Tibial nerve (tissue), 4 donors: Measurements from ENCODE around the gene ATOSA. TPM values are rescaled to one million over a fixed set of nuclear protein-coding genes. Genes with fewer than 3 reads are reported as not detected.
A peak's percentile ranks its signal among the peaks of the same experiment; 100 is the strongest.

Experiments
- DNase-seq, 2 donors: peaks; one replicate each; pipeline ENCODE4 v3.0.0-alpha.2; 2019; ENCODE audit warnings: low spot score in 2 of 2
- H3K27ac ChIP-seq, 4 donors: fragments of 200-600 bp; sonication (generic) in 3 of 4; one replicate each; pipeline ENCODE4 v1.5.1; 2017 to 2019; ENCODE audit warnings: mild to moderate bottlenecking in 1 of 4
- H3K27me3 ChIP-seq, 2 donors: fragments of 200-600 bp; sonication (generic) in 1 of 2; one replicate each; pipeline versions ENCODE4 v1.5.1 to v1.6.0; 2017 to 2019
- H3K36me3 ChIP-seq, 3 donors: fragments of 200-600 bp; sonication (generic); one replicate each; pipeline ENCODE4 v1.5.1; 2018 to 2019
- H3K4me1 ChIP-seq, 4 donors: fragments of 200-600 bp; sonication (generic) in 3 of 4; one replicate each; pipeline ENCODE4 v1.5.1; 2017 to 2019
- H3K4me3 ChIP-seq, 4 donors: fragments of 200-600 bp; sonication (generic) in 3 of 4; one replicate each; pipeline ENCODE4 v1.5.1; 2017 to 2019; ENCODE audit warnings: mild to moderate bottlenecking in 1 of 4, moderate library complexity in 1 of 4
- H3K9me3 ChIP-seq, 4 donors: fragments of 200-600 bp; sonication (generic) in 3 of 4; one replicate each; pipeline ENCODE4 v1.5.1; 2017 to 2019
- EP300 ChIP-seq, 2 donors: sonication (generic); formaldehyde crosslinking; IDR thresholded peaks; one replicate each; pipeline ENCODE4 v1.6.1; 2017; ENCODE audit warnings: antibody characterized with exemption in 2 of 2, mild to moderate bottlenecking in 1 of 2
- POLR2A ChIP-seq, 2 donors: fragments of 450-650 bp; IDR thresholded peaks; one replicate each; pipeline ENCODE4 v1.6.1; 2017; ENCODE audit warnings: antibody characterized with exemption in 2 of 2, mild to moderate bottlenecking in 2 of 2, moderate library complexity in 2 of 2
- WGBS, 2 donors: methylation state at CpG; one replicate each; pipeline ENCODE4 v1.1.5; 2018; 5-methylcytosine and 5-hydroxymethylcytosine counted together
- total RNA-seq, 4 donors: library from RNA; depleted of rRNA; stranded (reverse); fragments of >200 nt; gene quantifications; one replicate each; pipeline ENCODE4 v1.1.0, GENCODE V29; 2016
- TF ChIP-seq, protein P1 (sequence below), 5 experiments: fragments of 200-600 bp in 3 of 5; fragments of 450-650 bp in 2 of 5; sonication (generic) in 3 of 5; IDR thresholded peaks; one replicate each; pipeline ENCODE4 v1.5.1; 2016 to 2019; ENCODE audit warnings: antibody characterized with exemption in 5 of 5, mild to moderate bottlenecking in 3 of 5, moderate library complexity in 2 of 5

ATOSA gene
- total RNA-seq, 4 donors from 2014 or later: 64.5 to 98.8 (median 88.5) TPM

DNA sequence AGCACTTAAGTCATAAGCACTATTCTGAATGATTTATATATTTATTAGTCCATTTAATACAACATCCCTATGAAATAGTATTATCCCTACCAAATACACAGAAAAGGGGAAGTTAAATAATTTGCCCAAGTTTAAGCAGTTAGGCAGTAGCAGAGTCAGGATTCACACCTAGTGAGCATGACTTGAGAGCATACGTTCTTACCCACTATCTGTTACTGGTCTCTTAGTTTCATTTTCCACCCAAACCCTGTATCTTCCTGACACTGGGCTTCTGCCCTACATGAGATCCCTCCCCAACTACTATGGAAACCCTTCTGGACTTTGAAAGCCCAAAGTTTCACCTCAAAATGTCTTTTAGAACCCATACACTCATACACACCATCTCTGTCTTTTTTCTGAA, 4.4 kb upstream of the ATOSA start:
- H3K27ac ChIP-seq: no peak overlapping the region
- no peak for DNase-seq
- no peaks in the 10 kb centered on the region for H3K36me3 ChIP-seq
- H3K27me3 ChIP-seq: no peaks in the 10 kb centered on the region
- no peaks in the 10 kb centered on the region for H3K9me3 ChIP-seq
- TF ChIP-seq EP300 (IDR thresholded peaks at IDR 0.05): no peak
- TF ChIP-seq POLR2A (IDR thresholded peaks at IDR 0.05): no peak
- TF ChIP-seq, protein P1, sequence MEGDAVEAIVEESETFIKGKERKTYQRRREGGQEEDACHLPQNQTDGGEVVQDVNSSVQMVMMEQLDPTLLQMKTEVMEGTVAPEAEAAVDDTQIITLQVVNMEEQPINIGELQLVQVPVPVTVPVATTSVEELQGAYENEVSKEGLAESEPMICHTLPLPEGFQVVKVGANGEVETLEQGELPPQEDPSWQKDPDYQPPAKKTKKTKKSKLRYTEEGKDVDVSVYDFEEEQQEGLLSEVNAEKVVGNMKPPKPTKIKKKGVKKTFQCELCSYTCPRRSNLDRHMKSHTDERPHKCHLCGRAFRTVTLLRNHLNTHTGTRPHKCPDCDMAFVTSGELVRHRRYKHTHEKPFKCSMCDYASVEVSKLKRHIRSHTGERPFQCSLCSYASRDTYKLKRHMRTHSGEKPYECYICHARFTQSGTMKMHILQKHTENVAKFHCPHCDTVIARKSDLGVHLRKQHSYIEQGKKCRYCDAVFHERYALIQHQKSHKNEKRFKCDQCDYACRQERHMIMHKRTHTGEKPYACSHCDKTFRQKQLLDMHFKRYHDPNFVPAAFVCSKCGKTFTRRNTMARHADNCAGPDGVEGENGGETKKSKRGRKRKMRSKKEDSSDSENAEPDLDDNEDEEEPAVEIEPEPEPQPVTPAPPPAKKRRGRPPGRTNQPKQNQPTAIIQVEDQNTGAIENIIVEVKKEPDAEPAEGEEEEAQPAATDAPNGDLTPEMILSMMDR (IDR thresholded peaks at IDR 0.05): no peak
- 40 to 54% methylated on average over 1 of the region's 1 CpG for WGBS, 2 donors
- H3K4me1 ChIP-seq: peaks cover 0 to 10% (median 0%) of the 10 kb centered on the region in 4 donors
- no peak overlapping the region for H3K4me3 ChIP-seq

DNA sequence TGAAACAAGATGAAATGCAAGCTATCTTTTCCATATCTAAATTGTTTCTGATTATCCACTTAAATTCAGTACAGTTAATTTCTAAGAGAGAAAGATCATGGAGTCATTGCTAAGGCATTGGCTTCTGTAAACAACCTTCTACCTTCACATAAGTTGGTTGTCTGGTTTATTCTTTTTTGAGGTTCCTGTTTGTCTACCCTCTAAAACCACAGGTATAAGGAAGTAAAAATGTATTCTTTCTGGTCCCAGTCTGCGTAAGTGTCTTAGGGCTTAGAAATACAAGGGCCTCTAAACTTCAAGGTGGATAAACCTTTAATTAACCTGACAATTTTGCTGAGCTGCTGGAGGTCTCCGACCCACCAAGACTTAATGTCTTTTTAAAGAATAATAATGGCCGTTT, 3.6 kb upstream of the ATOSA start:
- TF ChIP-seq EP300 (IDR thresholded peaks at IDR 0.05) (no peak), POLR2A (IDR thresholded peaks at IDR 0.05) (no peak)
- TF ChIP-seq, protein P1 (IDR thresholded peaks at IDR 0.05): no peak
- Histone ChIP-seq H3K27ac (peak overlapping the region in 1 of 4 donors; percentile 61), H3K27me3 (no peaks in the 10 kb centered on the region), H3K4me1 (peaks cover 0 to 10% (median 1%) of the 10 kb centered on the region in 4 donors), H3K9me3 (no peaks in the 10 kb centered on the region), H3K4me3 (no peak overlapping the region), H3K36me3 (no peaks in the 10 kb centered on the region)
- WGBS, 2 donors: 77 to 82% methylated on average over 3 of the region's 3 CpGs
- no peak for DNase-seq

DNA sequence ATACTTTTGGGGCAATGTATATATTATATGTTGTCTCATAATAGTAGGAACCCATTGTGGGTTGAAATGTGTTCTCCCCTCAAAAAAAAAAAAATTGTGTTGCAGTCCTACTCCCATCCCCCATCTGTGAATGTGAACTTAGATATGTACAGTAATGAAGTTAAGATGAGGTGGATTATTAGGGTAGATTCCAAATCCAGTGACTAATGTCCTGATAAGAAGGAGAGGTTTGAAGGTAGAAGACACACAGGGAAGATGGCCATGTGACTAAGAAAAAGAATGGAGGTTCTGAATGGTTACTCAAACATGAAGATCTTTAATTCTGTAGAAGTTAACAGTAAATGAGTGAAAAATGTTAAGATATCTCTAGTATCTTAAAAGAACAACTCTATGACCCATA, 3.0 kb upstream of the ATOSA start:
- Histone ChIP-seq H3K9me3 (no peaks in the 10 kb centered on the region), H3K4me3 (no peak overlapping the region), H3K36me3 (no peaks in the 10 kb centered on the region), H3K4me1 (peaks cover 0 to 16% (median 2%) of the 10 kb centered on the region in 4 donors), H3K27ac (no peak overlapping the region), H3K27me3 (no peaks in the 10 kb centered on the region)
- TF ChIP-seq POLR2A (IDR thresholded peaks at IDR 0.05) (no peak), EP300 (IDR thresholded peaks at IDR 0.05) (no peak)
- TF ChIP-seq, protein P1 (IDR thresholded peaks at IDR 0.05): no peak
- no peak for DNase-seq

DNA sequence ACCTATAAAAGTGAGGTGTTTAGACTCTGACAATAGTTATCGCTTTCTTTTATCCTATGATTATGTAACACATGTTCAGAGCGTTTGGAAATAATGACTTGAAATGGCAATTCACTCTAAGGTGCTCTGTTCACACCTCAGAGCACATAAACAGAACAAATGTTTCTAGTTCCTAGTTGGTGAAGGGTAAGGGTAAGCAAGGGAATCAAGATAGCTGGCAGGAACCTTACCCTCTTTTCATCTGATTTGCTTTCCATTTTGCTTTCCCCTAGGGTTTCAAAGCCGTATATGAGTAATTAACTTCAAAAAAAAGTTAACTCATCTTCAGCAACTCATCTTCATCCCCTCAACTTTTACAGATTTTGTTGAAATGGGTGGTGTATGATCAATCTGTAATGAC, 2.3 kb upstream of the ATOSA start:
- no peak for TF ChIP-seq EP300 (IDR thresholded peaks at IDR 0.05)
- TF ChIP-seq, protein P1 (IDR thresholded peaks at IDR 0.05): no peak
- TF ChIP-seq POLR2A (IDR thresholded peaks at IDR 0.05): no peak
- H3K27me3 ChIP-seq: no peaks in the 10 kb centered on the region
- 87 to 89% methylated on average over 3 of the region's 3 CpGs for WGBS, 2 donors
- H3K27ac ChIP-seq: no peak overlapping the region
- no peaks in the 10 kb centered on the region for H3K36me3 ChIP-seq
- H3K4me3 ChIP-seq: no peak overlapping the region
- H3K9me3 ChIP-seq: no peaks in the 10 kb centered on the region
- peaks cover 0 to 23% (median 4%) of the 10 kb centered on the region in 4 donors for H3K4me1 ChIP-seq
- no peak for DNase-seq

DNA sequence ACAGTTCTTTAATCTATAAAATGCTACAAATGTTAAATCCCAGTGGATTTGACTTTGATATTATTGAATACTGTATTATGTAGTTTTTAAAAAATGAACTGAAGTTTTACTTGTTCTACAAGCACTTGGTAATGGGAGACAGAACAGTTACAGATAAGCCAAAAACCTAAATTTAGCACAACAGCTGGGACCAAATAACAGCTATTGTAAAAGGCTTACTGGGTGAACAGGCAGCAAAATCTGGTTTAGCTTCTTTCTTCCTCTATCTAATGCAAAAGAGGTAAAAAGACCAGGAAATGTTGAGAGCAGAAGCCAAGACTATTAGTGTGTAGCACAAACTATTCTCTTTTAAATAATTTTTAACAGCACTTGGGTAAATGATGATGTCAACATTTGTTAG, 1.6 kb upstream of the ATOSA start:
- peaks cover 0 to under 1% (median 0%) of the 10 kb centered on the region in 3 donors for H3K36me3 ChIP-seq
- TF ChIP-seq, protein P1 (IDR thresholded peaks at IDR 0.05): no peak
- TF ChIP-seq POLR2A (IDR thresholded peaks at IDR 0.05) (no peak), EP300 (IDR thresholded peaks at IDR 0.05) (no peak)
- no peaks in the 10 kb centered on the region for H3K9me3 ChIP-seq
- H3K27me3 ChIP-seq: no peaks in the 10 kb centered on the region
- peak overlapping the region in 2 of 4 donors; percentile 96 to 99 for H3K27ac ChIP-seq
- H3K4me1 ChIP-seq: peaks cover 0 to 30% (median 5%) of the 10 kb centered on the region in 4 donors
- no peak overlapping the region for H3K4me3 ChIP-seq
- no peak for DNase-seq
